Smooth muscle cell of the umbilical artery (primary cell): ENCODE measurements around the gene ZNF516. TPM values are rescaled to one million over a fixed set of nuclear protein-coding genes. Genes with fewer than 3 reads are reported as not detected.

Experiments used
- total RNA-seq: library from RNA; depleted of rRNA; stranded (reverse); fragments of >200 nt; gene quantifications from 2 replicates; pipeline ENCODE4 v1.2.3, GENCODE V29; 2014

The ZNF516 gene
- total RNA-seq, result 25.2 and 39.4 TPM in 2 replicates

GRCh38 chr18:76495006-76495370 lies at the start of gene ZNF516:
Gene ZNF516, minus strand, starts transcription at chr18:76495242. Its CDS starts 52,188 bp downstream, at chr18:76443054.

